WI38 (cell line): ENCODE measurements around the gene ZNF628.

Experiments
- H3K4me3 ChIP-seq: 2 replicates; pipeline ENCODE4 v1.5.1; 2011; ENCODE audit warnings: low read depth, mild to moderate bottlenecking, control low read depth, low read length
- TF ChIP-seq, protein P1 (sequence below): IDR thresholded peaks from 2 replicates; pipeline ENCODE4 v1.5.1; 2012; ENCODE audit warnings: low read depth, mild to moderate bottlenecking, control low read depth, low read length

ZNF628 gene

DNA sequence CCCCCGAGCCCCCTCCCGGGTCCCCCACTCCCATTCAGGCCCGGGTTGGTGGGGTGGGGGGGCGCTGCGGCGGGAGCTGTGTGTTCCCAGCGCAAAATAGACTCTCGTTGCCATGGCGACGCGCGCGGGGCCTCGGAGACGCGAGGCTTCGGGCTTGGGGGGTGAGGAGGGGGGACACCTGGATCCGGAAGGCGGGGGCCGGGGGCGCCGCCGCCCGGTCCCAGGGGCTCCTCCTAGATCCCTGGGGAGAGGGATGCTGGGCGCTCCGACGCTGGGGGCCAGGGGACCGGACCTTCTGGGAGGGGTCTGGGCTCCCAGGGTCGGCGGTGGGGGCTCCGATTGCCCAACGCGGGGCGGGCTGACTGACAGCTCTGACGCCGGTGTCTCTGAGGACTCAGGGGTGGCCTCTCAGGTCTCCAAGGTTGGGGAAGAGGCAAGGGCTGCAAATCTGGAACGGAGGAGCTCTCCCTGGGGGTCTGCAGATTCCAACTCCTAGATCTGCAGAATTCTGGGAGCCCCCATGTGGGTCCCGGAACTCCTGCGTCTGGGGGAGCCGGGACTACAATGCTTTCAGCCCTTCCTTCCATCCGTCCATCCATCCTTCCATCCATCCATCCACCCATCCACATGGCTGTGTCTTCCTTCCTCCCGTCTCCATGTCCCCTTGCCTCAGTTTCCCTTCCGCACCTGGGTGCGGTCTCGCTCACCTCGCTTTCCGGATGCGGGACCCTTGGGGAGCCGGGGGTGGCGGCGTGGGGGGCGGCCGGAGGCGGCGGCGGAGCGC lies 24.3 kb upstream of the ZNF628 start:
- TF ChIP-seq, protein P1, sequence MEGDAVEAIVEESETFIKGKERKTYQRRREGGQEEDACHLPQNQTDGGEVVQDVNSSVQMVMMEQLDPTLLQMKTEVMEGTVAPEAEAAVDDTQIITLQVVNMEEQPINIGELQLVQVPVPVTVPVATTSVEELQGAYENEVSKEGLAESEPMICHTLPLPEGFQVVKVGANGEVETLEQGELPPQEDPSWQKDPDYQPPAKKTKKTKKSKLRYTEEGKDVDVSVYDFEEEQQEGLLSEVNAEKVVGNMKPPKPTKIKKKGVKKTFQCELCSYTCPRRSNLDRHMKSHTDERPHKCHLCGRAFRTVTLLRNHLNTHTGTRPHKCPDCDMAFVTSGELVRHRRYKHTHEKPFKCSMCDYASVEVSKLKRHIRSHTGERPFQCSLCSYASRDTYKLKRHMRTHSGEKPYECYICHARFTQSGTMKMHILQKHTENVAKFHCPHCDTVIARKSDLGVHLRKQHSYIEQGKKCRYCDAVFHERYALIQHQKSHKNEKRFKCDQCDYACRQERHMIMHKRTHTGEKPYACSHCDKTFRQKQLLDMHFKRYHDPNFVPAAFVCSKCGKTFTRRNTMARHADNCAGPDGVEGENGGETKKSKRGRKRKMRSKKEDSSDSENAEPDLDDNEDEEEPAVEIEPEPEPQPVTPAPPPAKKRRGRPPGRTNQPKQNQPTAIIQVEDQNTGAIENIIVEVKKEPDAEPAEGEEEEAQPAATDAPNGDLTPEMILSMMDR, result no peak
- no peak overlapping the region for H3K4me3 ChIP-seq

GRCh38 chr19:55452749-55453346 lies 23.6 kb upstream of the ZNF628 start:
- no peak overlapping the region for H3K4me3 ChIP-seq
- TF ChIP-seq, protein P1, result no peak

GRCh38 chr19:55453511-55454260 lies 22.7 kb upstream of the ZNF628 start:
- no peak overlapping the region for H3K4me3 ChIP-seq
- TF ChIP-seq, protein P1, result no peak

DNA sequence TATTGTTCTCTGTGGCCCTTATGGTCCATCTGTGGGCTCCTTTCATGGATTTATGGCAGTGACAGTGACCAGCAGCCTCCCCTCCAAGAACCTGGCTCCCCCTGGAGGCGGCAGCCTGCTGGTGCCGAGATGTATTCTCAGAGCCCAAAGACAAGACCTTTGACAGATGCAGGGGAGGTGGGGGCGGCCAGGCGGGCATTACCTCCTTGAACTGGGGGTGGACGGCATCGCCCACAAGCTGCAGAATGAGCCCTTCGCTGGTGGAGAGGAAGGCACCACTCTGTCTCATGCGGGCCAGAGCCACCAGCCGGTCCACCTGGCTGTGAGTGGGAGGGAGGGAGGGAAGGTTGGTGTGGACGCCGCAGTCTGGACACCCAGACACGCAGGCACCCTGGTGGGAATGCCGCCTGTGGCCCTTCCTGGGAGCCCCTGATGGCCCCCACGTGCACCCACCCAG lies 21.6 kb upstream of the ZNF628 start:
- no peak overlapping the region for H3K4me3 ChIP-seq

GRCh38 chr19:55455576-55456235 lies 20.7 kb upstream of the ZNF628 start:
- H3K4me3 ChIP-seq, result no peak overlapping the region
- TF ChIP-seq, protein P1, result no peak

More for the DNA sequence above, 21.6 kb upstream of the ZNF628 start:
- TF ChIP-seq, protein P1, result peak; percentile 80

GRCh38 chr19:55456347-55456746 lies 20.1 kb upstream of the ZNF628 start:
- TF ChIP-seq, protein P1, result no peak

More at GRCh38 chr19:55456347-55456746, 20.1 kb upstream of the ZNF628 start:
- no peak overlapping the region for H3K4me3 ChIP-seq
